Right ventricle myocardium superior (tissue), 1 donor: ENCODE data around the gene LSP1. TPM values are rescaled to one million over a fixed set of nuclear protein-coding genes. Genes with fewer than 3 reads are reported as not detected.

Experiments used
- ATAC-seq: fragments of 200-7000 bp; cut with Tn5 transposase; one replicate; pipeline ENCODE4 v1.9.1; 2020; ENCODE audit warnings: mild to moderate bottlenecking; ENCODE audit not compliant: poor library complexity
- DNase-seq: peaks from one replicate; pipeline ENCODE4 v3.0.0-alpha.2; 2020
- intact Hi-C: fragments of 100-400 bp; cut with DNase I; formaldehyde crosslinking; loops from one replicate; pipeline ENCODE4 v1.11.2; 2022
- total RNA-seq: library from RNA; stranded (reverse); fragmentation: NEBNext Ultra II Directional; extraction: Animal tissue kit (Norgen Biotek cat#: 25700); gene quantifications from one replicate; pipeline ENCODE4 v1.2.1, GENCODE V29; 2021
- donor health status: DM: no; HTN: yes; CAD: no; lungs with severe emphysema.

LSP1 gene
- total RNA-seq, 1 donor from 2014 or later = 23.0 TPM

- ATAC-seq (no peak), DNase-seq (no peak)
- intact Hi-C loops = no loop called here
Measured at GRCh38 chr11:1823376-1824220, 29.3 kb upstream of the LSP1 start.

GRCh38 chr11:1824221-1825038 is 28.5 kb upstream of the LSP1 start:
- intact Hi-C loops = no loop called here
- DNase-seq (no peak), ATAC-seq (no peak)

DNA sequence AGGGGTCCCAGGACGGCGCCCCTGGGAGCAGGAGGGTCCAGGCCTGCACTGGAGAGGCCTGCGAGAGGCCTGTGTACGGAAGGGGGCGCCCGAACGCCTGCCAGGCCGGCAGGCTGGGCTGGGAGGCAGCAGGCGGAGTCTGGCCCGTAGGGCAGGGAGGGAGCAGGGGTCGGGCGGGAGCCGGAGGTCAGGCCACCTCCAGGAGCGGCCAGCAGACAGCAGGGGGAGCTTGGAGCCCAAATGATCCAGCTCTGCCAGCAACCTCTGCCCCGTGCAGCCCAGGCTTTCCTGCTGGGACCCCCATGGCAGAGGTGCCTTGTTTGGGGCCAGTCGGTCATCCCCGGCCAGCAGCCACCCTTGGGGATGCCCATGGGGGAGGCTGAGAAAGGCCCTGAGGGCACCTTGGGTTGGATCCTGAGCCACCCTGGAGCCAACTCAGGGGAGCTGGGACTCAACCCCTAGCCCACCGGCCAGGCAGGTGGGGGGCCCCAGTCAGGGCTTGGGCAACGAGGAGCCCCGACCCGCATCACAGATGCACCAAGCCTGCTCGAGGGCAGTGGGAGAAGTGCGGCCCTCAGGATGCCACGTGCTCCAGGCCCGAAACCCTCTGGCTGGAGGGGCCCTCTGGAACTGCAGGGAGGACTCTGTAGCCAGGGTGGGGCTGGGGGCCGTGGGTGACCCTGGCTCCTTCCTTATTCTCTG is 27.7 kb upstream of the LSP1 start:
- DNase-seq (peak; percentile 67), ATAC-seq (peak; percentile 48)
- intact Hi-C loops = no loop called here

DNA sequence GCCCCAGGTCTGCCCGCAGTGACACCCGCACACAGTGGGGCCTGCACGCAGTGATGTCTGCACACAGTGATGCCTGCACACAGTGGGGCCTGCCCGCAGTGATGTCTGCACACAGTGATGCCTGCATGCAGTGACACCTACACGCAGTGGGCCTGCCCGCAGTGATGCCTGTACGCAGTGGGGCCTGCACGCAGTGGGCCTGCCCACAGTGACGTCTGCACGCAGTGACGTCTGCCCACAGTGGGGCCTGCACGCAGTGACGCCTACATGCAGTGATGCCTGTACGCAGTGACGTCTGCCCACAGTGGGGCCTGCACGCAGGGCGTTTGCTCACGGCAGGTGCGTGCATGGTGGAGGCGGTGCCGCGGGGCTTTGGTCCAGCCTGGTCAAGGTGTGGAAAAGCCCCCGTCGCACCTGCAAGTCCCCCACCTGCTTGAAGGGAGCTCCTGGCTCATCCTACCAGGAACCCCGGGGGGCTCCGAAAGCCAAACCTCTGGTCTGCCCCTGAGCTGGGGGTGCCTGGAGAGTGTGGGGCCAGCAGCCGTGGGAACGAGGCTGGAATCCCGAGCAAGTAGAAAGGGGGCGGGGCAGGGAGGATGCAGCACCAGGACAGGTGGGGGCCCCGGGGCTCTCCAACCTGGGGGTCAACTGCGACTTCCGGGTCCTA is 27.0 kb upstream of the LSP1 start:
- intact Hi-C loops = no loop called here
- DNase-seq = peak; percentile 37
- ATAC-seq = no peak

DNA sequence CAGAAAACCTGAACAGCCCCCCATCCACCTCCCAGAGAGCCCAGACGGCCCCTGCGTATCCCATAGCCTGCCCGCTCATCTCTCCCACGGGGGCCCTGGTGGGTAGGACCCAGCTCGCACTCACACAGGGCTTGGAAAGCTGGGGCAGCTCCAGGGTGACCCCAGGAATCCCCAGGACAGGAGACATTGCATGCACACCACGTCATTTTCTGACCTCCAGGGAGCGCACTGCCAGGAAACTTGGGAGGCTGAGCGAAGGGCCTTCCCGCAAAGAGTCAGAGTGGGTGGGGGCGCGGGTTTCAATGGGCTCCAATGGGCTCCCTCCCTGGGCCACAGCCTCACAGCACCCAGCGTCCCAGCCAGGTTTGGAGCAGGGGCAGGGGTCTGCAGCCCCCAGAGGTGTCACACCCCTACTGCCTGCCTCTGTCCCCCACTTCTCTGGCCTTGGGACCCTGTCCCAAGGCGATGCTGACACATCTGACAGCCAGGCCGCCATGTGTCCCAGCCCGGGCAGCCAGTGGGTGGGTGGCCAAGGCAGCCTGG is 26.3 kb upstream of the LSP1 start:
- intact Hi-C loops = no loop called here
- peak; percentile 8 for ATAC-seq
- DNase-seq = peak; percentile 47

DNA sequence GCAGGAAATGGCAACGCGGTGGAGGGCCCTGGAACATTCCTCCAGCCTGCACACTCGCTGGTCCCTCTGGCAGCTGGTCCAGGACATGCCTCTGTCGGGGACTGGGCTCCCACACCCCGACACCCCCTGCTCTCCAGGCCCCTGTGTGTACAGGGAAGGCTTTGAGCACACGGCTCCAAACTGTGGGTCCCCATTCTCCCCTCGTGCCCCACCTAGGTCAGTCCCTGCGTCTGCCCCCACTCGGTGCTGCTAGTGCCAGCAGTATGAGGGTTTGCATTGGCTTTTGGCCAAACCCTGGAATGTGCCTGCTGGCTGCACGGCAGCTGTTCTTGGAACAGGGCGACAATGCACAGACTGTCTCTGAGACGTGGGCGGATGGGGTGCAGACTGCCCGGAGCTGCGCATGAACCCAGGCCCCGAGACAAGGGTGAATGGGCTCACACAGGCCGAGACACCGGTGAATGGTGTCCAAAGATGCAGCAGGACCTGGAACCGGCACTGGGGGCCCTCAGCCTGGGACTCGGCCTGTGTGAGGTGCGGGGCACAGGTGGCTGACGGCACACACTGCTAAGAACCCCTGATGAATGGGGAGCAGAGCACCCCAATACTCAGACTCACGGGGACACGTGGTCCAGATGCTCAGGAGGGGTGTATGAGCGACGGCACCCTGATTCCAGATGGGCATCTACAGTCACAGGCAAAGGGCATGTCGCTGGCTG is 25.6 kb upstream of the LSP1 start:
- ATAC-seq (peak; percentile 80), DNase-seq (peak; percentile 59)
- intact Hi-C loops = no loop called here

DNA sequence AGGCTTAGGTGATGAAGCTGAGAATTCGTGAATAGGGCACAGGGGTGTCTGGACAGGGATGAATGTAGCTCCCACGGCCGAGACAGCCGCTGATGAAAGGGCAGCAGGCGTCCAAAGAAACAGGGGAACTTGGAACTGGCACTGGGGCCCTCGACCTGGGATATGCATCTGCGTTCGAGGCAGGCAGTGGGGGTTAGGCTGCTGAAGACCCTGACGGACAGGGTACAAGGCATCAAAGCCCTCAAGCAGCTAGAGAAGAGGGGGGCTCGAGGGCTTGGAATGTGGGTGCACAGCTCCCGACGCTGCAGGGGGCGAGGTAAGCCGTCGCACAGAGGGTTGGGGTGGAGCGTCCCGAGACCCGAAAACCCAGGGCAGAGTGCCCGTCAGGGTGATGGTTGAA is 25.0 kb upstream of the LSP1 start:
- intact Hi-C loops = no loop called here
- no peak for ATAC-seq

DNA sequence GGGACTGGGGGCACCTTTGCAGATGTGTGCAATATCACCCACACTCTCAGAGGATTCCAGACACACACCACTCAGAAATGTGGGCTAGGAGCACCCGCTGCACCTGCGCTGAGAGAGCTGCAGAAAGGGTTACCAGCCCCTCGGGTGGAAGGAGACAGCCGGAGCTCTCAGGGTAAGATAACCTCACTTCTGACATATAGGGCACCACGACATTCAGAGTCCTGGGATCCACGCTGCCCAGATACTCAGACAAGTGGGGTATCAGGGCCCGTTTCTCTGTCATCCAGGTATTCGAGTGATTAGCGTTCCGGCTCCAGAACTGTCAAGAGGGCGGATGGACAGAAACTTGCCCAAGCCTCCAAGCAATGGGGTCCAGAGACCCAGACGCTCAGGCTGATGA is 24.3 kb upstream of the LSP1 start:
- DNase-seq = no peak
- intact Hi-C loops = no loop called here
- ATAC-seq = no peak

More for the DNA sequence above, 25.0 kb upstream of the LSP1 start:
- DNase-seq = no peak

GRCh38 chr11:1829039-1829820 is 23.7 kb upstream of the LSP1 start:
- ATAC-seq (no peak), DNase-seq (no peak)
- intact Hi-C loops = no loop called here

GRCh38 chr11:1830004-1830321 is 22.9 kb upstream of the LSP1 start:
- intact Hi-C loops = loop anchor here (2.0 kb wide), 1 partner anchor 135 kb away; no protein-coding TSS in a partner anchor
- DNase-seq = no peak
- ATAC-seq = no peak

DNA sequence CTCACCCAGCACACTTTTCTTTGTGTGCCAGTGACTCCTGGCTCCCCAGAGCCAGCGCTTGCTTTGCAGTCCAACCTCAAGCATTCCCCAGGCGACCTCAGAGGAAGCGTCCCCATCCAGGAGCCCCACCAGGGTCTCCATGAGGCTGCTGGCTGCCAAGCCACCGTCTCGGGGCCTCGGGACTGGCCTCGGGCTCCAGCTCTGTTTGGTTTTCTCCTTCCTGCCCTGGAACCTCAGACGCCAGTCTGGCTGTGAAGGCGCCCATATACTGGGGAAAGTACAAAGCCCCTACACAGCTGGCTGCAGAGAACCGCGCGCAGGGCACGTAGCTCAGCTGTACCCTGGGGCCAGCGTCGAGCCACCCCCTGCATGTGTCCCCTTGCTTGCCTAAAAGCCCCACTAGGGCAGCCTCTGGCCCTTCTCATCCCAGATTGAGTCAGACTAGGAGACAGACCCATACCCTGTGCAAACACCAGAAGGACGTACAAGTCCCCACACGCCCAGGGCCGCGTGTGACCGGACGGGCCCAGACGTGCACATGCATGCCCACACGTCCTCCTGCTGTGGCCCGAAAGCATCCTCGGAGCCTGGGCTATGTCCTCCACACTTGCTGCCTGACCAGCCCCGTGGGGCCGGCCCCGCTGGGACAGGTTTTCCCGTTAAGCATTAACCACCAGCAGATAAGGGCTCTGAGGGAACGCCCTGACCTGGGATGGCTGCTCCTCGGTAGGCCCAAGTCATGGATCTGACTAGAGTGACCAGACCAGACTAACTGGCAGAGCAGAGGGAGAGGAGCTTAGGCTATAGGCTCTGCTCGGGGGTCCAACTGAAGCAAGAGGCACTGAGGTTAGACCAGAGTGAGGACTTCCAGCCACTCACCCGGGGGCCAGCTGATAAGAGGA is 22.3 kb upstream of the LSP1 start:
- ATAC-seq = no peak
- intact Hi-C loops = loop anchor here (2.0 kb wide), 1 partner anchor 136 kb away; no protein-coding TSS in a partner anchor
- DNase-seq = no peak

DNA sequence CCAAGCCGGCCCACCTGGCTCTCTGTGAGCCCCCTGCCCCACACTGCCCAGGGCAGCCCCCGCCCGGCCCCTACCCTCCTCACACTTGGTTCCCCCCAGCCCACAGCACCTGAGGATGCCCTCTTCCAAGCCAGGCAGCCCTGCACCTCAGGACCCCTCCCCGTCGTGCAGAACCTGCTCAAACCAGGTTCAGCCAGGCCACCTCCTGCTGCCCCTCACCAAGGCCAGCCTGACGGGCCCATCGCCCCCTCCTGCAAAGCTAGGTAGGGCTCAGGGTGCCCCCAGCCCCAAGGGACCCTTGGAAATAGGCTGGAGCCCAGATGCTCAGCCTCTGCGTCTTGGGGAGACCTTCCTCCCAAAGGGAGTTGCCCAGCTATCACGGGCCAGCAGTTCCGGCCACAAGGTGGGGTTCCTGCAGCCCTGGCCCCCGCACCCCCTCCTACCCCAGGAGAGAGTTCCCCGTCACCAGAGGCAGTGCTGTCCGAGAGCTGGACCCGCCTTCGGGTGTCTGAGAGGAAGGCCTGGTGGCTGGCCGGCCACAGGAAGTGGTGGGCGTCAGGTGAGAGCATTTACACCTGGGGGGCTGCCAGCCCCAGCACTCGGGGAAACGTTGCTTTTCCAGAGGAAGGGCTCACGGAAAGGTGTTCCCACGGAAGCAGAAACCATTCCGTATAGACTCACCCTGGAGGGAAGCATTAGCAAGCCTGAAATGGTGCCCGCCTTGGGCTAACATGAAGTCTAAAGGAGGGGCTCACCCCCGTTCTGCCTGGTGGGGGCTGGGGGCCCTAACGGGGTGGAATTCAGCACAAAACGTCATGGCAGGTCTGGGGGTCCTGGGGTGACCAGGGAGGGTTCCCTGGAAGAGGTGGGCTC is 21.3 kb upstream of the LSP1 start:
- intact Hi-C loops = loop anchor here (2.0 kb wide), 1 partner anchor 137 kb away; no protein-coding TSS in a partner anchor
- ATAC-seq (no peak), DNase-seq (peak; percentile 33)

GRCh38 chr11:1832211-1832919 is 20.5 kb upstream of the LSP1 start:
- peak; percentile 81 for DNase-seq
- peak; percentile 90 for ATAC-seq
- intact Hi-C loops = no loop called here

DNA sequence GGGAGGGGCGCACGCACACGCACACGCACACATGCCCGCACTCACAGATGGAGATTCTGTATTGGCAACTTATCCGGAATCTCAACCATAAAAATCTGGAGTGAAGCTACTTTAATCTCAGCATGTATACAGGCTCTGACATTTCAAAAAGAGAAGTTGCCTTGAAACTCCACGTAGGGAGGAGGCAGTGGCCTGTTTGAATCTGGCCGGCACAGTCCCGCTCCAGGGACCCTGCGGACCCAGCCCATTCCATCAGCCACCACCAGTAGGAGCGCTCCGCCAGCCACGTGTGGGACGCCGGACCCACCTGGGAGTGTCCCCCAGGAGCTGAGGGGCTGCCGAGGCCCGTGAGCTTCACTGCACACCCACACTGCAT is 20.0 kb upstream of the LSP1 start:
- ATAC-seq = no peak
- DNase-seq = peak; percentile 35
- intact Hi-C loops = no loop called here
